GM18858 (cell line): Measurements from ENCODE around the gene DHTKD1.
"Not testable (repeated sequence)": the region's sequence is repeated elsewhere in the genome, so short reads cannot be mapped to it uniquely, and the experiment has no call there.

Experiments used
- ATAC-seq: cut with Tn5 transposase; IDR thresholded peaks from one replicate; pipeline ENCODE4 v1.9.1; 2021; ENCODE audit not compliant: unreplicated experiment

DHTKD1 gene

GRCh38 chr10:12144538-12144937 is 75.8 kb downstream of the DHTKD1 start:
- no peak for ATAC-seq

- no peak for ATAC-seq
Measured at GRCh38 chr10:12150163-12150562, 81.4 kb downstream of the DHTKD1 start.

GRCh38 chr10:12154516-12154915 is 85.8 kb downstream of the DHTKD1 start:
- ATAC-seq = no peak

- no peak for ATAC-seq
Measured at GRCh38 chr10:12156367-12157123, 87.8 kb downstream of the DHTKD1 start.

- no peak for ATAC-seq
Measured at GRCh38 chr10:12158111-12158510, 89.4 kb downstream of the DHTKD1 start.

- ATAC-seq = no peak
Measured at GRCh38 chr10:12160664-12161063, 91.9 kb downstream of the DHTKD1 start.

- ATAC-seq = no peak
Measured at GRCh38 chr10:12162927-12163326, 94.2 kb downstream of the DHTKD1 start.

GRCh38 chr10:12164085-12164484 is 95.3 kb downstream of the DHTKD1 start:
- no peak for ATAC-seq

GRCh38 chr10:12165036-12165435 is 96.3 kb downstream of the DHTKD1 start:
- ATAC-seq = no peak

- ATAC-seq = no peak
Measured at GRCh38 chr10:12165999-12166775, 97.4 kb downstream of the DHTKD1 start.

GRCh38 chr10:12171512-12171911 is 102.8 kb downstream of the DHTKD1 start:
- not testable (repeated sequence) for ATAC-seq
